Measurements from ENCODE around the gene FHIT. TPM values are rescaled to one million over a fixed set of nuclear protein-coding genes. Genes with fewer than 3 reads are reported as not detected.

FHIT gene
- total RNA-seq, 4 donors from 2014 or later: 7.5 to 20.1 (median 13.5) TPM

GRCh38 chr3:60600848-60601247 lies 650.4 kb downstream of the FHIT start:
- H3K9me3 ChIP-seq: no peaks in the 10 kb centered on the region
- H3K4me1 ChIP-seq: peaks cover 0 to 7% (median 0%) of the 10 kb centered on the region in 4 donors
- H3K4me3 ChIP-seq: no peak overlapping the region
- no peak for TF ChIP-seq POLR2A (IDR thresholded peaks at IDR 0.05)
- TF ChIP-seq CTCF (IDR thresholded peaks at IDR 0.05): no peak
- no peak for TF ChIP-seq EP300 (IDR thresholded peaks at IDR 0.05; ENCODE audit: low read depth)
- TF ChIP-seq POLR2AphosphoS5 (IDR thresholded peaks at IDR 0.05): no peak
- H3K27me3 ChIP-seq: no peaks in the 10 kb centered on the region
- DNase-seq: no peak
- no peaks in the 10 kb centered on the region for H3K36me3 ChIP-seq
- intact Hi-C loops (cut with DNase I; ENCODE audit: low total_unique reads) (loop anchor here (5.0 kb wide), 1 partner anchor 1684 kb away; no protein-coding TSS in a partner anchor), in situ Hi-C loops (cut with MboI; ENCODE audit: low pct_ligation_motif_present in 1 of 4, low pct_unique_long_range_greater_than_20kb in 1 of 4, low sequenced_read_pairs in 3 of 4) (no loop called here)
- H3K27ac ChIP-seq: no peak overlapping the region
- 90% methylated on average over 4 of the region's 4 CpGs; no CpG with 5 or more reads in 1 of the 2 donors for WGBS, 2 donors (ENCODE audit: low coverage in 1 of 2)

DNA sequence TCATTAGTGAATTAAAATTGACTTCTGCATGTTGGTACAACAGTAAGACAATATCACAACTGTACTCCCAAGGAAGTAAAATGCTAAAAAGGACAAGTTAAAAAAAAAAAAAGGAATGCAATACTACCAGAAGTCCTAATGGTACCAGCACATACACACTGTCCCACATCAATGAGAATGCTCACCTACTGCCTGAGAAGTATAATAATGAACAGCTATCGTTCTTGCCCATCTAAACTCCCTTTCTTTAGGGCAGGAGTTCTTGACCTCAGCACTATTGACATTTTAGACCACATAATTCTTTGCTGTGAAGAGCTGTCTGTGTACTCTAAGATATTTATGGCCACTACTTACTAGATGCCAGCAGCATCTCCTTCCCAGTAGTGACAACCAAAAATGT lies 651.7 kb downstream of the FHIT start:
- DNase-seq: no peak
- Histone ChIP-seq H3K27ac (no peak overlapping the region), H3K4me3 (no peak overlapping the region), H3K36me3 (no peaks in the 10 kb centered on the region), H3K4me1 (peaks cover 0 to 7% (median 0%) of the 10 kb centered on the region in 4 donors), H3K9me3 (no peaks in the 10 kb centered on the region), H3K27me3 (no peaks in the 10 kb centered on the region)
- intact Hi-C loops (cut with DNase I; ENCODE audit: low total_unique reads) (no loop called here), in situ Hi-C loops (cut with MboI; ENCODE audit: low pct_ligation_motif_present in 1 of 4, low pct_unique_long_range_greater_than_20kb in 1 of 4, low sequenced_read_pairs in 3 of 4) (no loop called here)
- no peak for TF ChIP-seq POLR2AphosphoS5 (IDR thresholded peaks at IDR 0.05)
- TF ChIP-seq EP300 (IDR thresholded peaks at IDR 0.05; ENCODE audit: low read depth): no peak
- TF ChIP-seq CTCF (IDR thresholded peaks at IDR 0.05): no peak
- no peak for TF ChIP-seq POLR2A (IDR thresholded peaks at IDR 0.05)
- 55 to 60% methylated on average over 1 of the region's 1 CpG for WGBS, 2 donors (ENCODE audit: low coverage in 1 of 2)

- H3K9me3 ChIP-seq: no peaks in the 10 kb centered on the region
- no peak overlapping the region for H3K27ac ChIP-seq
- H3K4me3 ChIP-seq: no peak overlapping the region
- peaks cover 0 to 15% (median 1%) of the 10 kb centered on the region in 4 donors for H3K4me1 ChIP-seq
- intact Hi-C loops (cut with DNase I; ENCODE audit: low total_unique reads) (no loop called here), in situ Hi-C loops (cut with MboI; ENCODE audit: low pct_ligation_motif_present in 1 of 4, low pct_unique_long_range_greater_than_20kb in 1 of 4, low sequenced_read_pairs in 3 of 4) (no loop called here)
- no peaks in the 10 kb centered on the region for H3K36me3 ChIP-seq
- H3K27me3 ChIP-seq: no peaks in the 10 kb centered on the region
- TF ChIP-seq EP300 (IDR thresholded peaks at IDR 0.05; ENCODE audit: low read depth) (no peak), POLR2A (IDR thresholded peaks at IDR 0.05) (no peak), CTCF (IDR thresholded peaks at IDR 0.05) (no peak), POLR2AphosphoS5 (IDR thresholded peaks at IDR 0.05) (no peak)
- WGBS, 2 donors (ENCODE audit: low coverage in 1 of 2): 42 to 60% methylated on average over 2 of the region's 2 CpGs
- DNase-seq: no peak
These were observed 652.6 kb downstream of the FHIT start for GRCh38 chr3:60598671-60599070.

- H3K36me3 ChIP-seq: no peaks in the 10 kb centered on the region
- no peak overlapping the region for H3K27ac ChIP-seq
- DNase-seq: peak; percentile 35
- H3K4me1 ChIP-seq: peaks cover 0 to 15% (median 1%) of the 10 kb centered on the region in 4 donors
- in situ Hi-C loops (cut with MboI; ENCODE audit: low pct_ligation_motif_present in 1 of 4, low pct_unique_long_range_greater_than_20kb in 1 of 4, low sequenced_read_pairs in 3 of 4) (no loop called here), intact Hi-C loops (cut with DNase I; ENCODE audit: low total_unique reads) (no loop called here)
- 42% methylated on average over 3 to 6 of the region's 6 CpGs for WGBS, 2 donors (ENCODE audit: low coverage in 1 of 2)
- H3K4me3 ChIP-seq: no peak overlapping the region
- no peaks in the 10 kb centered on the region for H3K27me3 ChIP-seq
- no peaks in the 10 kb centered on the region for H3K9me3 ChIP-seq
- TF ChIP-seq POLR2AphosphoS5 (IDR thresholded peaks at IDR 0.05) (peak in 1 of 3 donors; percentile 29), POLR2A (IDR thresholded peaks at IDR 0.05) (no peak)
These were observed 657.2 kb downstream of the FHIT start for GRCh38 chr3:60594025-60594424.

DNA sequence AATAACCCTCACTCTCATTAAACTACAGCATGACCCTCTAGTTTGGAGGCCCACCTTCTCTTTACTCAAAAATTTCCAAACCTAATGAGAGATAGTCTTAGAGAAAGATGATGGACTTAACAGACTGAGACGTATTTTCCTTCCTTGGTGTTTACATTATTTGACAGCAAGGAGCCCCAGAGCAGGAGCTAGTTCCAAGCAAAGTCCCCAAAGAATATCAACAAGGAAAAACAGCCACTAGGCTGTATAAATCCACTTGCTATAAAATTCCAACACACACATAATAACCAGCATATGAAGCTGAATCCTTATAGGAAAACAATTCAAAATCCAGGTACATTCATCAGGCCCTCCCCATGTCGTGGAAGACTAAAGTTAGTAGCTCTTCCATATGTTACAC lies 660.0 kb downstream of the FHIT start:
- intact Hi-C loops (cut with DNase I; ENCODE audit: low total_unique reads) (no loop called here), in situ Hi-C loops (cut with MboI; ENCODE audit: low pct_ligation_motif_present in 1 of 4, low pct_unique_long_range_greater_than_20kb in 1 of 4, low sequenced_read_pairs in 3 of 4) (no loop called here)
- TF ChIP-seq POLR2A (IDR thresholded peaks at IDR 0.05): no peak
- TF ChIP-seq CTCF (IDR thresholded peaks at IDR 0.05): no peak
- no peak for TF ChIP-seq POLR2AphosphoS5 (IDR thresholded peaks at IDR 0.05)
- TF ChIP-seq EP300 (IDR thresholded peaks at IDR 0.05; ENCODE audit: low read depth): no peak
- Histone ChIP-seq H3K27me3 (no peaks in the 10 kb centered on the region), H3K9me3 (no peaks in the 10 kb centered on the region), H3K36me3 (no peaks in the 10 kb centered on the region), H3K27ac (no peak overlapping the region), H3K4me3 (no peak overlapping the region), H3K4me1 (peaks cover 0 to 8% (median 1%) of the 10 kb centered on the region in 4 donors)
- DNase-seq: no peak
- WGBS, 2 donors (ENCODE audit: low coverage in 1 of 2): 71 to 73% methylated on average over 1 to 2 of the region's 2 CpGs

Data from transverse colon (tissue), 4 donors.